ENCODE data around the gene DCBLD2. TPM values are rescaled to one million over a fixed set of nuclear protein-coding genes. Genes with fewer than 3 reads are reported as not detected.
"Not testable (repeated sequence)": the region's sequence is repeated elsewhere in the genome, so short reads cannot be mapped to it uniquely, and the experiment has no call there.

Gene DCBLD2
- total RNA-seq, 2 donors from 2014 or later, result 33.8 to 37.4 TPM

- peaks cover 0 to 2% of the 10 kb centered on the region in 2 donors for H3K4me1 ChIP-seq (ENCODE audit: control insufficient read depth in 1 of 2, low read depth in 2 of 2)
- H3K9me3 ChIP-seq, result no peaks in the 10 kb centered on the region
- H3K27me3 ChIP-seq (replicated peaks; ENCODE audit: insufficient read depth), result no peaks in the 10 kb centered on the region
- TF ChIP-seq CTCF (IDR thresholded peaks at IDR 0.05), result no peak
- no peak for ATAC-seq (ENCODE audit: insufficient number of reproducible peaks, low FRiP score, low read depth)
- no peak overlapping the region for H3K4me3 ChIP-seq
- H3K27ac ChIP-seq, result no peak overlapping the region
- DNase-seq (ENCODE audit: low spot score), result no peak
- no peaks in the 10 kb centered on the region for H3K36me3 ChIP-seq
Measured at GRCh38 chr3:98874602-98875249, 26.8 kb downstream of the DCBLD2 start.

- no peak overlapping the region for H3K27ac ChIP-seq
Measured at GRCh38 chr3:98869391-98869790, 32.1 kb downstream of the DCBLD2 start.

GRCh38 chr3:98857971-98858370, 43.5 kb downstream of the DCBLD2 start:
- not testable (repeated sequence) for H3K27ac ChIP-seq; H3K27me3 ChIP-seq (replicated peaks; ENCODE audit: insufficient read depth); H3K4me1 ChIP-seq (ENCODE audit: control insufficient read depth in 1 of 2, low read depth in 2 of 2); ATAC-seq (ENCODE audit: insufficient number of reproducible peaks, low FRiP score, low read depth); H3K4me3 ChIP-seq; H3K36me3 ChIP-seq; DNase-seq (ENCODE audit: low spot score); H3K9me3 ChIP-seq

More at GRCh38 chr3:98869391-98869790, 32.1 kb downstream of the DCBLD2 start:
- ATAC-seq (ENCODE audit: insufficient number of reproducible peaks, low FRiP score, low read depth), result no peak
- Histone ChIP-seq H3K4me3 (no peak overlapping the region), H3K9me3 (no peaks in the 10 kb centered on the region), H3K27me3 (replicated peaks; ENCODE audit: insufficient read depth) (no peaks in the 10 kb centered on the region), H3K36me3 (no peaks in the 10 kb centered on the region), H3K4me1 (ENCODE audit: control insufficient read depth in 1 of 2, low read depth in 2 of 2) (peaks cover 0 to 11% of the 10 kb centered on the region in 2 donors)
- TF ChIP-seq CTCF (IDR thresholded peaks at IDR 0.05), result no peak
- no peak for DNase-seq (ENCODE audit: low spot score)

GRCh38 chr3:98857258-98857657, 44.2 kb downstream of the DCBLD2 start:
- not testable (repeated sequence) for ATAC-seq (ENCODE audit: insufficient number of reproducible peaks, low FRiP score, low read depth); DNase-seq (ENCODE audit: low spot score); H3K9me3 ChIP-seq

GRCh38 chr3:98856724-98857123, 44.8 kb downstream of the DCBLD2 start:
- ATAC-seq (ENCODE audit: insufficient number of reproducible peaks, low FRiP score, low read depth) (no peak), DNase-seq (ENCODE audit: low spot score) (no peak)
- H3K27ac ChIP-seq, result no peak overlapping the region
- no peak for TF ChIP-seq CTCF (IDR thresholded peaks at IDR 0.05)
- H3K9me3 ChIP-seq, result peaks cover 4% of the 10 kb centered on the region
- peaks cover 4 to 6% of the 10 kb centered on the region in 2 donors for H3K4me1 ChIP-seq (ENCODE audit: control insufficient read depth in 1 of 2, low read depth in 2 of 2)
- no peaks in the 10 kb centered on the region for H3K27me3 ChIP-seq (replicated peaks; ENCODE audit: insufficient read depth)
- H3K4me3 ChIP-seq, result no peak overlapping the region
- no peaks in the 10 kb centered on the region for H3K36me3 ChIP-seq

More at GRCh38 chr3:98857258-98857657, 44.2 kb downstream of the DCBLD2 start:
- not testable (repeated sequence) for H3K36me3 ChIP-seq; H3K4me3 ChIP-seq; H3K4me1 ChIP-seq (ENCODE audit: control insufficient read depth in 1 of 2, low read depth in 2 of 2); H3K27me3 ChIP-seq (replicated peaks; ENCODE audit: insufficient read depth); H3K27ac ChIP-seq

- peaks cover 4% of the 10 kb centered on the region for H3K9me3 ChIP-seq
- H3K27me3 ChIP-seq (replicated peaks; ENCODE audit: insufficient read depth), result no peaks in the 10 kb centered on the region
- peaks cover 4 to 6% of the 10 kb centered on the region in 2 donors for H3K4me1 ChIP-seq (ENCODE audit: control insufficient read depth in 1 of 2, low read depth in 2 of 2)
- ATAC-seq (ENCODE audit: insufficient number of reproducible peaks, low FRiP score, low read depth), result peak; percentile 73
- no peak for DNase-seq (ENCODE audit: low spot score)
- no peak for TF ChIP-seq CTCF (IDR thresholded peaks at IDR 0.05)
- no peaks in the 10 kb centered on the region for H3K36me3 ChIP-seq
- no peak overlapping the region for H3K4me3 ChIP-seq
- no peak overlapping the region for H3K27ac ChIP-seq
Measured at GRCh38 chr3:98855806-98856400, 45.6 kb downstream of the DCBLD2 start.
